Suprapubic skin (tissue), 4 donors: ENCODE data around the gene DYNLT2. TPM values are rescaled to one million over a fixed set of nuclear protein-coding genes. Genes with fewer than 3 reads are reported as not detected.
A peak's percentile ranks its signal among the peaks of the same experiment; 100 is the strongest.

Experiments used
- DNase-seq, 2 donors: peaks; one replicate each; pipeline ENCODE4 v3.0.0-alpha.2; 2019; ENCODE audit warnings: low spot score in 2 of 2
- H3K27ac ChIP-seq: fragments of 200-600 bp; sonication (generic); one replicate; pipeline ENCODE4 v1.5.1; 2019
- H3K27me3 ChIP-seq: fragments of 200-600 bp; sonication (generic); one replicate; pipeline ENCODE4 v1.5.1; 2019
- H3K36me3 ChIP-seq: fragments of 200-600 bp; sonication (generic); one replicate; pipeline ENCODE4 v1.5.1; 2019
- H3K4me1 ChIP-seq: fragments of 200-600 bp; sonication (generic); one replicate; pipeline ENCODE4 v1.5.1; 2019
- H3K4me3 ChIP-seq: fragments of 200-600 bp; sonication (generic); one replicate; pipeline ENCODE4 v1.5.1; 2019; ENCODE audit warnings: mild to moderate bottlenecking
- H3K9me3 ChIP-seq: fragments of 200-600 bp; sonication (generic); one replicate; pipeline ENCODE4 v1.5.1; 2019
- EP300 ChIP-seq: sonication (generic); formaldehyde crosslinking; IDR thresholded peaks from one replicate; pipeline ENCODE4 v1.6.1; 2017; ENCODE audit warnings: antibody characterized with exemption
- POLR2A ChIP-seq, 2 donors: fragments of 450-650 bp; IDR thresholded peaks; one replicate each; pipeline ENCODE4 v1.6.1; 2017; ENCODE audit warnings: antibody characterized with exemption in 2 of 2, mild to moderate bottlenecking in 2 of 2, moderate library complexity in 2 of 2
- POLR2AphosphoS5 ChIP-seq, 3 donors: sonication (generic); formaldehyde crosslinking; IDR thresholded peaks; one replicate each; pipeline ENCODE4 v1.6.1; 2017; ENCODE audit warnings: antibody characterized with exemption in 3 of 3
- WGBS: methylation state at CpG from one replicate; pipeline ENCODE4 v1.1.5; 2018; 5-methylcytosine and 5-hydroxymethylcytosine counted together
- total RNA-seq, 4 donors: library from RNA; depleted of rRNA; stranded (reverse); fragments of >200 nt; gene quantifications; one replicate each; pipeline ENCODE4 v1.1.0, GENCODE V29; 2016
- TF ChIP-seq, protein P1 (sequence below), 2 donors: fragments of 200-600 bp in 1 of 2; fragments of 450-650 bp in 1 of 2; sonication (generic) in 1 of 2; IDR thresholded peaks; one replicate each; pipeline ENCODE4 v1.5.1; 2016 to 2019; ENCODE audit warnings: antibody characterized with exemption in 2 of 2, mild to moderate bottlenecking in 1 of 2, moderate library complexity in 1 of 2

DYNLT2 gene
- total RNA-seq, 4 donors from 2014 or later: 1.3 to 4.0 (median 2.2) TPM

DNA sequence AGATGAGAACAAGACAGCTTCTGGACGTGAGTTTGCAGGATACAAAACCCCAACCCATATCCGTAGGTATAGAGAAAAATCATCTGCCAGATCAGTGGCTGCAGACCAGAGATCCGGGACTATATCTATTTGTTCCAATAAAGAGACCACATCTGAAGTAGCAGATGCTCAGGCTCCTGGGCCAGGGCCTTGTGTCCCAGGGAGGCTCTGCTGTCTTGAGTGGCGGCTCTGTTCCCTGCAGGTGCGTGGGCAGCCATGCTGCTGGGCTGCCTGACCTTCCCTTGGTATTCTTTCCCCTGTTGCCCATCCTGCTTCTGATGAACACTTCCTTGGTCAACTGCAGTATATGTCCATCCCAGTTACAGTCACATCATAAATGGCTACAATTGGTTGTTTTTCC, 35.0 kb upstream of the DYNLT2 start:
- H3K36me3 ChIP-seq: peaks cover 16% of the 10 kb centered on the region
- TF ChIP-seq POLR2A (IDR thresholded peaks at IDR 0.05) (no peak), POLR2AphosphoS5 (IDR thresholded peaks at IDR 0.05) (no peak), EP300 (no peak)
- TF ChIP-seq, protein P1, sequence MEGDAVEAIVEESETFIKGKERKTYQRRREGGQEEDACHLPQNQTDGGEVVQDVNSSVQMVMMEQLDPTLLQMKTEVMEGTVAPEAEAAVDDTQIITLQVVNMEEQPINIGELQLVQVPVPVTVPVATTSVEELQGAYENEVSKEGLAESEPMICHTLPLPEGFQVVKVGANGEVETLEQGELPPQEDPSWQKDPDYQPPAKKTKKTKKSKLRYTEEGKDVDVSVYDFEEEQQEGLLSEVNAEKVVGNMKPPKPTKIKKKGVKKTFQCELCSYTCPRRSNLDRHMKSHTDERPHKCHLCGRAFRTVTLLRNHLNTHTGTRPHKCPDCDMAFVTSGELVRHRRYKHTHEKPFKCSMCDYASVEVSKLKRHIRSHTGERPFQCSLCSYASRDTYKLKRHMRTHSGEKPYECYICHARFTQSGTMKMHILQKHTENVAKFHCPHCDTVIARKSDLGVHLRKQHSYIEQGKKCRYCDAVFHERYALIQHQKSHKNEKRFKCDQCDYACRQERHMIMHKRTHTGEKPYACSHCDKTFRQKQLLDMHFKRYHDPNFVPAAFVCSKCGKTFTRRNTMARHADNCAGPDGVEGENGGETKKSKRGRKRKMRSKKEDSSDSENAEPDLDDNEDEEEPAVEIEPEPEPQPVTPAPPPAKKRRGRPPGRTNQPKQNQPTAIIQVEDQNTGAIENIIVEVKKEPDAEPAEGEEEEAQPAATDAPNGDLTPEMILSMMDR (IDR thresholded peaks at IDR 0.05): no peak
- no peak overlapping the region for H3K4me3 ChIP-seq
- DNase-seq: no peak
- peaks cover 19% of the 10 kb centered on the region for H3K4me1 ChIP-seq
- no peak overlapping the region for H3K27ac ChIP-seq
- no peaks in the 10 kb centered on the region for H3K9me3 ChIP-seq
- no peaks in the 10 kb centered on the region for H3K27me3 ChIP-seq
- 83% methylated on average over 4 of the region's 5 CpGs for WGBS

DNA sequence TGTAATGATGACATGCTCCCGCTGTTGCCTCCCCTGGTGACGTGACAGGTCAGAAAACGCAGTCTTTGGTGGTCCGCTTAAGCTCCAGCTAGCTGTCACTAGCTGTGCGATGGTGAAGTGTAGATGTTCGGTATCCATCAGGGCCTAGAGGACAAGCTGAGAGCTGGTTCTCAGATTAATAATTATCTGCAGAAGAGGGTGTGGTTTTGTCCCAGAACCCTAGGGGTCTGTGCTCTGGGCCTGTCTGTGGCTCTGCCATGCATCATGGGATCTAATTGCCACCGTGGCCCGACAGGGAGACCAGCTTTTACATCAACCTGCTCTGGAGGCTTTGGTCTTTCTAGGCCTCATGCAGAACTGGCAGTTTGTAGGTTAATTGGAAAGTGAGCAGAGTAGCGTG, 34.2 kb upstream of the DYNLT2 start:
- DNase-seq: peak in 1 of 2 donors; percentile 40
- H3K27me3 ChIP-seq: no peaks in the 10 kb centered on the region
- peaks cover 23% of the 10 kb centered on the region for H3K36me3 ChIP-seq
- TF ChIP-seq POLR2AphosphoS5 (IDR thresholded peaks at IDR 0.05) (no peak), POLR2A (IDR thresholded peaks at IDR 0.05) (no peak), EP300 (no peak)
- TF ChIP-seq, protein P1 (IDR thresholded peaks at IDR 0.05): no peak
- no peak overlapping the region for H3K4me3 ChIP-seq
- WGBS: 84% methylated on average over 7 of the region's 9 CpGs
- H3K9me3 ChIP-seq: no peaks in the 10 kb centered on the region
- peaks cover 11% of the 10 kb centered on the region for H3K4me1 ChIP-seq
- H3K27ac ChIP-seq: no peak overlapping the region

GRCh38 chr6:169784821-169785340, 33.5 kb upstream of the DYNLT2 start:
- TF ChIP-seq POLR2A (IDR thresholded peaks at IDR 0.05) (no peak), POLR2AphosphoS5 (IDR thresholded peaks at IDR 0.05) (no peak), EP300 (no peak)
- TF ChIP-seq, protein P1 (IDR thresholded peaks at IDR 0.05): no peak
- Histone ChIP-seq H3K9me3 (no peaks in the 10 kb centered on the region), H3K27ac (no peak overlapping the region), H3K36me3 (peaks cover 30% of the 10 kb centered on the region), H3K4me3 (no peak overlapping the region), H3K4me1 (peaks cover 4% of the 10 kb centered on the region), H3K27me3 (no peaks in the 10 kb centered on the region)
- 91% methylated on average over 12 of the region's 12 CpGs for WGBS
- peak in 1 of 2 donors; percentile 60 for DNase-seq

- Histone ChIP-seq H3K36me3 (peaks cover 37% of the 10 kb centered on the region), H3K4me3 (no peak overlapping the region), H3K27me3 (no peaks in the 10 kb centered on the region), H3K27ac (no peak overlapping the region), H3K4me1 (no peaks in the 10 kb centered on the region), H3K9me3 (no peaks in the 10 kb centered on the region)
- peak in 1 of 2 donors; percentile 53 for DNase-seq
- TF ChIP-seq POLR2A (IDR thresholded peaks at IDR 0.05) (no peak), POLR2AphosphoS5 (IDR thresholded peaks at IDR 0.05) (no peak)
- TF ChIP-seq, protein P1 (IDR thresholded peaks at IDR 0.05): no peak
- 82% methylated on average over 9 of the region's 23 CpGs for WGBS
Measured at GRCh38 chr6:169783971-169784820, 32.8 kb upstream of the DYNLT2 start.

DNA sequence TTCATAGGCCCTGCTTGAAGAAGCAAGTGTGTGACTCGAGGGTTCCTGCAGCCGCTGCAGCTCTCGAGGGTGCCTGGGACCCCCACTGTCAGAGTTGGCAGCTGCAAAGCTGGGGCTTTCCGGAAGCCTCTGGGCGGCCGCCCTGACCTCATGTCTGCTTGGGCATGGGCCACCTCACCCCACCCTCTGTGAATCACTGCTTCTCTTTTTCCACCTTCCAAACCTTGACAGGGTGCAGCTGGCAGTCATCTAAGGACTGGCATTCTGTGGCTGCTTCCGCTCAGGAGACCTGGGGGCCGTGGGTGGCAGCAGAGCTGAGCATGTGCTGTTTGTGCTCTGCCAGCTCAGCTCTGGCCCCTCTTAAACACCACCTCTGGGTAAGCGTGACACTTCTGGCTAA, 32.0 kb upstream of the DYNLT2 start:
- Histone ChIP-seq H3K27me3 (no peaks in the 10 kb centered on the region), H3K9me3 (no peaks in the 10 kb centered on the region), H3K36me3 (peaks cover 43% of the 10 kb centered on the region), H3K4me1 (no peaks in the 10 kb centered on the region), H3K4me3 (no peak overlapping the region), H3K27ac (no peak overlapping the region)
- TF ChIP-seq EP300 (no peak), POLR2A (IDR thresholded peaks at IDR 0.05) (no peak), POLR2AphosphoS5 (IDR thresholded peaks at IDR 0.05) (no peak)
- TF ChIP-seq, protein P1 (IDR thresholded peaks at IDR 0.05): no peak
- 48% methylated on average over 7 of the region's 9 CpGs for WGBS
- DNase-seq: peak in 1 of 2 donors; percentile 56
